GM12873 (cell line): ENCODE data around the gene RGS3.

Experiments used
- TF ChIP-seq, protein P1 (sequence below): IDR thresholded peaks from 2 replicates; pipeline ENCODE4 v1.5.1; 2012; ENCODE audit warnings: low read depth, mild to moderate bottlenecking, moderate library complexity, low read length, control low read depth; ENCODE audit not compliant: insufficient read depth; ENCODE audit errors: missing control alignments

Gene RGS3

GRCh38 chr9:113482341-113482740, 18.8 kb downstream of the RGS3 start:
- TF ChIP-seq, protein P1, sequence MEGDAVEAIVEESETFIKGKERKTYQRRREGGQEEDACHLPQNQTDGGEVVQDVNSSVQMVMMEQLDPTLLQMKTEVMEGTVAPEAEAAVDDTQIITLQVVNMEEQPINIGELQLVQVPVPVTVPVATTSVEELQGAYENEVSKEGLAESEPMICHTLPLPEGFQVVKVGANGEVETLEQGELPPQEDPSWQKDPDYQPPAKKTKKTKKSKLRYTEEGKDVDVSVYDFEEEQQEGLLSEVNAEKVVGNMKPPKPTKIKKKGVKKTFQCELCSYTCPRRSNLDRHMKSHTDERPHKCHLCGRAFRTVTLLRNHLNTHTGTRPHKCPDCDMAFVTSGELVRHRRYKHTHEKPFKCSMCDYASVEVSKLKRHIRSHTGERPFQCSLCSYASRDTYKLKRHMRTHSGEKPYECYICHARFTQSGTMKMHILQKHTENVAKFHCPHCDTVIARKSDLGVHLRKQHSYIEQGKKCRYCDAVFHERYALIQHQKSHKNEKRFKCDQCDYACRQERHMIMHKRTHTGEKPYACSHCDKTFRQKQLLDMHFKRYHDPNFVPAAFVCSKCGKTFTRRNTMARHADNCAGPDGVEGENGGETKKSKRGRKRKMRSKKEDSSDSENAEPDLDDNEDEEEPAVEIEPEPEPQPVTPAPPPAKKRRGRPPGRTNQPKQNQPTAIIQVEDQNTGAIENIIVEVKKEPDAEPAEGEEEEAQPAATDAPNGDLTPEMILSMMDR: no peak

GRCh38 chr9:113482991-113483675, 19.6 kb downstream of the RGS3 start:
- TF ChIP-seq, protein P1: no peak

- TF ChIP-seq, protein P1: no peak
Measured at GRCh38 chr9:113483676-113484257, 20.2 kb downstream of the RGS3 start.

GRCh38 chr9:113484258-113484730, 20.8 kb downstream of the RGS3 start:
- TF ChIP-seq, protein P1: no peak

DNA sequence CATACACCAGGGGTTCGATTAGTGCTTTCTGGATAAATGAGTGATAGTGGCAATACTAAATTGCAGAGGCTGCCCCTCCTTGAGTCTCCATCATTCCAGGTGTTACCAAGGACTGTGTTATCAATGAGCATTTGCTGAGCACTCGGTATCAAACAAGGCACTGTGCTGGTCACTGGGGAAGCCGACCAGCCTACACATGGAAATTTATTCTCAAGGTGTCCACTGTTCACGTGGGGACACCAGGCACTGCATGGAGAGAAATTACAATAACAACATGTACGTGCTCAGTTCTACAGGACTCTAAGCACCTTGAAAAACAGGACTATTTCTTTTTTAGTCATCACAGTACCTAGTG, 22.2 kb downstream of the RGS3 start:
- TF ChIP-seq, protein P1: no peak

DNA sequence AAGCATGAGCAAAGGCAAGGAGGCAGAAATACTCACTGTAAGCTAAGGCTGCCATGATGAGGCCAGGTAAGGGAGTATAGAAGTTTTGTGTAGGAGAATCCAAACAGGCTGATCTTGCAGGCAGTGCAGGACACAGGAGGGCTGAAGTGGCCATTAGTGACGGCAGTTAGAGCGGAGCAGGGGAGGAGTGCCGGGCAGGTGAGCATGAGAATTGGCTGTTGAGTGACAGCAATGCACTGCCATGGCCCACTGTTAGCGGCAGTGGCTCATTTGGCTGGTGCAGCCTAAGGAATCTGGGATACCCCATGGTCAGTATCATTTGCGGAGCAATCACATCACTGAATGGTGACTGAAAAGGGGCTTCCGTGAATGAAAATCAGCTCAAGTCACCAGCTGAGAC, 22.8 kb downstream of the RGS3 start:
- TF ChIP-seq, protein P1: no peak

DNA sequence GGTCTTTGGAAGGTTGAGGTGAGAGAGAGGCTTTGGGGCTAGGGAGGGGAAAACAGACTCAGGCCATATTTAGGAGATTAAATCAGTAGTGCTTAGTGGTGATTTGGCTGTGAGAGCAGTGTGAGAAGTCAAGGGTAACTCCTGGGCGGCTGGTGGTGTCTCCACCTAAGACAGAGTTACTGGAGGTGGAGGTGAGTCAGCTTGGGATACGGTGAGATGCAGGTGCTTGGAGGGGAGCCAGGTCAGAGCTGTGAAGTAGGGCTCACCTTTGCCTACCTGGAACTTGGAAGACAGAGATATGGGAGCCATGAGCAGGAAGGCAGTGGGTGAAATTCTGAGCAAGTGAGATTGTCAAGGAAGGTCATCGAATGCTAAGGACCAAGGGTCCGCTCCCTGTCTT, 24.5 kb downstream of the RGS3 start:
- TF ChIP-seq, protein P1: no peak
